PC-3 (cell line): ENCODE data around the gene ARHGEF16. TPM values are rescaled to one million over a fixed set of nuclear protein-coding genes. Genes with fewer than 3 reads are reported as not detected.

Experiments used
- ATAC-seq: fragments of 200-7000 bp; cut with Tn5 transposase; 2 replicates; pipeline ENCODE4 v1.9.1; 2020; ENCODE audit warnings: mild to moderate bottlenecking, moderate library complexity
- BruUV-seq: library from RNA; stranded (reverse); fragments of 400-500 nt; replicated peaks from 2 replicates; lab custom pipeline; 2021; lab: Mats Ljungman, UMichigan
- CTCF ChIA-PET: fragments of 300-600 bp; sonication (Branson Sonifier 250); formaldehyde crosslinking; loops from one replicate; lab custom pipeline; 2022; ENCODE audit warnings: antibody characterized with exemption; lab: Charles Lee
- POLR2A ChIA-PET: fragments of 300-600 bp; sonication (Branson Sonifier 250); formaldehyde crosslinking; loops from one replicate; lab custom pipeline; 2022; ENCODE audit warnings: antibody characterized with exemption; ENCODE audit not compliant: unreplicated experiment; lab: Charles Lee
- DNase-seq: peaks from one replicate; pipeline ENCODE4 v3.0.0-alpha.2; 2015
- H2AFZ ChIP-seq: fragments of 300-600 bp; sonication (generic); 2 replicates; pipeline ENCODE4 v1.6.0; 2016; ENCODE audit warnings: antibody characterized with exemption, low read length
- H3F3A ChIP-seq: fragments of 300-600 bp; sonication (generic); one replicate; pipeline ENCODE4 v1.6.0; 2017; ENCODE audit warnings: antibody characterized with exemption, low read length, control low read depth, mild to moderate bottlenecking; ENCODE audit not compliant: unreplicated experiment
- H3K27ac ChIP-seq: fragments of 300-600 bp; sonication (generic); 2 replicates; pipeline ENCODE4 v1.5.1; 2016; ENCODE audit warnings: mild to moderate bottlenecking, low read length
- H3K27me3 ChIP-seq: fragments of 300-600 bp; sonication (generic); 2 replicates; pipeline ENCODE4 v1.6.1; 2016; ENCODE audit warnings: low read length, mixed read lengths
- H3K36me3 ChIP-seq: fragments of 300-600 bp; sonication (generic); 2 replicates; pipeline ENCODE4 v1.6.1; 2016; ENCODE audit warnings: low read depth, mixed run types, low read length, mixed read lengths
- H3K4me1 ChIP-seq: fragments of 300-600 bp; sonication (generic); 2 replicates; pipeline ENCODE4 v1.5.1; 2016; ENCODE audit warnings: low read length; ENCODE audit not compliant: insufficient read depth
- H3K4me2 ChIP-seq: fragments of 300-600 bp; sonication (generic); 2 replicates; pipeline ENCODE4 v1.6.0; 2016; ENCODE audit warnings: low read length
- H3K4me3 ChIP-seq: fragments of 300-600 bp; sonication (generic); 2 replicates; pipeline ENCODE4 v1.5.1; 2016; ENCODE audit warnings: mild to moderate bottlenecking, low read length, mixed read lengths
- H3K79me2 ChIP-seq: fragments of 300-600 bp; sonication (generic); 2 replicates; pipeline ENCODE4 v1.6.1; 2017; ENCODE audit warnings: low read length, mixed read lengths
- H3K9ac ChIP-seq: fragments of 300-600 bp; sonication (generic); 2 replicates; pipeline ENCODE4 v1.6.0; 2016; ENCODE audit warnings: mild to moderate bottlenecking, low read length
- H3K9me2 ChIP-seq: fragments of 300-600 bp; sonication (generic); replicated peaks from 2 replicates; pipeline ENCODE4 v1.6.1; 2016; ENCODE audit warnings: mixed run types, low read length, mixed read lengths
- H3K9me3 ChIP-seq: fragments of 300-600 bp; sonication (generic); 2 replicates; pipeline ENCODE4 v1.6.1; 2016; ENCODE audit warnings: low read length, mixed read lengths
- H4K20me1 ChIP-seq: fragments of 300-600 bp; sonication (generic); 2 replicates; pipeline ENCODE4 v1.6.1; 2016; ENCODE audit warnings: low read length, mixed read lengths
- EZH2 ChIP-seq: fragments of 300-600 bp; sonication (generic); IDR thresholded peaks from one replicate; pipeline ENCODE4 v1.6.1; 2017; ENCODE audit warnings: antibody characterized with exemption, mild to moderate bottlenecking, low read length; ENCODE audit not compliant: unreplicated experiment
- EZH2phosphoT487 ChIP-seq: fragments of 300-600 bp; sonication (generic); IDR thresholded peaks from 2 replicates; pipeline ENCODE4 v1.6.1; 2018; ENCODE audit warnings: mild to moderate bottlenecking, antibody characterized with exemption, low read length, borderline replicate concordance
- intact Hi-C: fragments of 100-400 bp; cut with micrococcal nuclease; formaldehyde crosslinking; loops from 2 replicates; pipeline ENCODE4 v1.9.0; 2023
- total RNA-seq: library from RNA; depleted of rRNA; stranded (reverse); fragments of >200 nt; gene quantifications from 2 replicates; pipeline ENCODE4 v1.2.3, GENCODE V29; 2014
- TF ChIP-seq, protein P1 (sequence below): fragments of 300-600 bp; sonication (generic); conservative IDR thresholded peaks from 2 replicates; pipeline ENCODE4 v1.5.1; 2017; ENCODE audit warnings: antibody characterized with exemption, low read depth, mild to moderate bottlenecking, low read length

The ARHGEF16 gene
- total RNA-seq, 1 experiment from 2014 or later = 54.3 TPM

DNA sequence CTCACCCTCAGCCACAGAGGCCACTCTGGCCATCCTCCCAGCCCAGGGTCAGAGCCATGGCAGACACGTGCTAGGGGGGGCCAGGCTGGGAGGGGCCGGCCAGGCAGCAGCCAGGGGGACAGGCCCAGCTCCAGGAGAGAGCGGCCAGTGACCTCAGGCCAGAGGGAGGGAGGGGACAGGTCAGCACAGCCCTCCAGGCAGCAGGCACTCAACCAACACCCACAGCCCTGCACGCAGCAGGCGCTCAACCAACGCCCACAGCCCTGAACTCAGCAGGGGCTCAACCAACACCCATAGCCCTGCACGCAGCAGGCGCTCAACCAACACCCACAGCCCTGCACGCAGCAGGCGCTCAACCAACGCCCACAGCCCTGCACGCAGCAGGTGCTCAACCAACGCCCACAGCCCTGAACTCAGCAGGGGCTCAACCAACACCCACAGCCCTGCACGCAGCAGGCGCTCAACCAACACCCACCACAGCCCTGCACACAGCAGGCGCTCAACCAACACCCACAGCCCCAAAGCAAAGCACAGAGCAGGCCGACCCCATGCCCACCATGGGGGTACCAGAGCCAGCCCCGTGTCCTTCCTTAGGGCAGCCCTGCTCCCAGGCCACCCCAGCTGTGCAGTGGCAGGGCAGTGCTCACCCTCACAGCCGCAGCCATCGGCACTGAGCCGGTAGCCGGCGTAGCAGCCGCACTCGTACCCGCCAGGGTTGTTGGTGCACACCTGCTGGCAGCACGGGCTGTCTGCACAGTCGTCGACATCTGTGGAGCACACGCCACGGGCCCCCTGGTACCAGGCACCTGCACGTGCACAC lies 55.9 kb downstream of the ARHGEF16 start:
- ATAC-seq (no peak), DNase-seq (no peak)
- CTCF ChIA-PET = no interaction called here
- Histone ChIP-seq H3K4me2 (no peak overlapping the region), H3K27ac (no peak overlapping the region), H3K4me3 (no peak overlapping the region), H2AFZ (no peak overlapping the region), H3F3A (no peaks in the 10 kb centered on the region), H3K9me3 (no peaks in the 10 kb centered on the region), H3K36me3 (no peaks in the 10 kb centered on the region), H4K20me1 (no peaks in the 10 kb centered on the region), H3K4me1 (no peaks in the 10 kb centered on the region), H3K79me2 (no peaks in the 10 kb centered on the region), H3K9me2 (no peaks in the 10 kb centered on the region), H3K27me3 (no peaks in the 10 kb centered on the region), H3K9ac (no peak overlapping the region)
- TF ChIP-seq EZH2phosphoT487 (no peak), EZH2 (no peak)
- TF ChIP-seq, protein P1, sequence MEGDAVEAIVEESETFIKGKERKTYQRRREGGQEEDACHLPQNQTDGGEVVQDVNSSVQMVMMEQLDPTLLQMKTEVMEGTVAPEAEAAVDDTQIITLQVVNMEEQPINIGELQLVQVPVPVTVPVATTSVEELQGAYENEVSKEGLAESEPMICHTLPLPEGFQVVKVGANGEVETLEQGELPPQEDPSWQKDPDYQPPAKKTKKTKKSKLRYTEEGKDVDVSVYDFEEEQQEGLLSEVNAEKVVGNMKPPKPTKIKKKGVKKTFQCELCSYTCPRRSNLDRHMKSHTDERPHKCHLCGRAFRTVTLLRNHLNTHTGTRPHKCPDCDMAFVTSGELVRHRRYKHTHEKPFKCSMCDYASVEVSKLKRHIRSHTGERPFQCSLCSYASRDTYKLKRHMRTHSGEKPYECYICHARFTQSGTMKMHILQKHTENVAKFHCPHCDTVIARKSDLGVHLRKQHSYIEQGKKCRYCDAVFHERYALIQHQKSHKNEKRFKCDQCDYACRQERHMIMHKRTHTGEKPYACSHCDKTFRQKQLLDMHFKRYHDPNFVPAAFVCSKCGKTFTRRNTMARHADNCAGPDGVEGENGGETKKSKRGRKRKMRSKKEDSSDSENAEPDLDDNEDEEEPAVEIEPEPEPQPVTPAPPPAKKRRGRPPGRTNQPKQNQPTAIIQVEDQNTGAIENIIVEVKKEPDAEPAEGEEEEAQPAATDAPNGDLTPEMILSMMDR = no peak
- no TSS peak for BruUV-seq
- intact Hi-C loops = no loop called here
- POLR2A ChIA-PET = no interaction called here

DNA sequence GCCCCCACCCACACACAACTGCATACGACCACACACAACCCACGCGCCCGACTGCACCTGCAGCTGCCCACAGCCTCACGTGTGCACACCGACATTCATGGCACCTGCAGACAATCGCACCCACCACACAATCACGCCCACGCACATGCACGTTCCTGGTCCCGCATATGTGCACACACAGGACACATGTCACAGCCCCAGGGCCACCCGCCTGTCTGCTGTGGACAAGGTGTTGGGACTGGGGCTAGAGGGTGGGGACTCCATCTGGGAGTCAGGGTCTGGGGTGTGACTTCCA lies 56.4 kb downstream of the ARHGEF16 start:
- BruUV-seq = no TSS peak
- Histone ChIP-seq H3F3A (no peaks in the 10 kb centered on the region), H4K20me1 (no peaks in the 10 kb centered on the region), H3K9me2 (no peaks in the 10 kb centered on the region), H3K4me3 (no peak overlapping the region), H3K4me2 (no peak overlapping the region), H3K27me3 (no peaks in the 10 kb centered on the region), H3K9ac (no peak overlapping the region), H3K36me3 (no peaks in the 10 kb centered on the region), H3K27ac (no peak overlapping the region), H2AFZ (no peak overlapping the region), H3K79me2 (no peaks in the 10 kb centered on the region), H3K9me3 (no peaks in the 10 kb centered on the region), H3K4me1 (no peaks in the 10 kb centered on the region)
- DNase-seq (no peak), ATAC-seq (no peak)
- POLR2A ChIA-PET = no interaction called here
- CTCF ChIA-PET = no interaction called here
- TF ChIP-seq, protein P1 = no peak
- intact Hi-C loops = no loop called here

DNA sequence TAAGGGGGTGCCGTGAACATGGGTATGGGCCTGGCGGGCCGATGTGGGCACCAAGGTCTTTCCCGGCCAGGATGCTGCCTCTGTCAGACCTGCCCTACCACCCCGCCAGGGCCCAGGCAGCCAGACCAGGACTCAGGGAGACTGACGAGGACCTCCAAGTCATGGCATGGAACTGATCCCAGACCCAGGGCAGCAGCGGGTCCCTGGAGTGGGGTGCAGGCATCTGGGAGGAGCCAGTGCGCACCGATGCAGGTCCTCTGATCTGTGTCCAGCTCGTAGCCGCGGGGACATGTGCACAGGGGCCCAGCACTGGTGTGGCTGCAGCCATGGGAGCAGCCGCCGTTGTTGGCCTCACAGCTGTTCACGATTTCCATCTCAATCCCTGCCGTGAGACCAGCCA lies 56.8 kb downstream of the ARHGEF16 start:
- no TSS peak for BruUV-seq
- Histone ChIP-seq H3K79me2 (no peaks in the 10 kb centered on the region), H3K27ac (no peak overlapping the region), H3K9ac (no peak overlapping the region), H3K27me3 (no peaks in the 10 kb centered on the region), H3K4me3 (no peak overlapping the region), H3K9me2 (no peaks in the 10 kb centered on the region), H3K4me2 (no peak overlapping the region), H3K4me1 (no peaks in the 10 kb centered on the region), H3K36me3 (no peaks in the 10 kb centered on the region), H4K20me1 (no peaks in the 10 kb centered on the region), H3F3A (no peaks in the 10 kb centered on the region), H3K9me3 (no peaks in the 10 kb centered on the region), H2AFZ (no peak overlapping the region)
- intact Hi-C loops = no loop called here
- TF ChIP-seq, protein P1 = no peak
- TF ChIP-seq EZH2phosphoT487 (no peak), EZH2 (no peak)
- ChIA-PET CTCF (no interaction called here), POLR2A (no interaction called here)
- ATAC-seq (no peak), DNase-seq (no peak)
